CD8-positive, alpha-beta memory T cell (primary cell): Measurements from ENCODE around the gene INPP5A. TPM values are rescaled to one million over a fixed set of nuclear protein-coding genes. Genes with fewer than 3 reads are reported as not detected.

ENCODE experiments used
- CTCF ChIA-PET: fragments of 350-600 bp; sonication (Branson Sonifier 250); formaldehyde crosslinking; loops from one replicate; lab custom pipeline; 2021; ENCODE audit warnings: antibody characterized with exemption; lab: Charles Lee
- POLR2A ChIA-PET: fragments of 350-600 bp; sonication (Branson Sonifier 250); formaldehyde crosslinking; loops from one replicate; lab custom pipeline; 2021; ENCODE audit warnings: antibody characterized with exemption; lab: Charles Lee
- DNase-seq, 5 donors: peaks; one replicate each; pipeline versions ENCODE4 v3.0.0 to v3.0.0-alpha.2; 2020 to 2022; ENCODE audit warnings: mixed read lengths in 1 of 5
- H3K27ac ChIP-seq: one replicate; pipeline ENCODE4 v1.7.0; 2013; ENCODE audit warnings: low read depth, mild to moderate bottlenecking, low read length, moderate library complexity
- H3K27me3 ChIP-seq: 2 replicates; pipeline ENCODE4 v1.7.0; 2013; ENCODE audit warnings: low read length, mild to moderate bottlenecking; ENCODE audit not compliant: insufficient read depth, poor library complexity, severe bottlenecking
- H3K36me3 ChIP-seq: 2 replicates; pipeline ENCODE4 v1.7.0; 2013; ENCODE audit warnings: mild to moderate bottlenecking, low read length, moderate library complexity; ENCODE audit not compliant: insufficient read depth
- H3K4me1 ChIP-seq: 2 replicates; pipeline ENCODE4 v1.7.0; 2013; ENCODE audit warnings: mild to moderate bottlenecking, low read length, moderate library complexity; ENCODE audit not compliant: insufficient read depth
- H3K4me3 ChIP-seq: 2 replicates; pipeline ENCODE4 v1.7.0; 2013; ENCODE audit warnings: mild to moderate bottlenecking, low read length
- H3K9me3 ChIP-seq: 2 replicates; pipeline ENCODE4 v1.7.0; 2013; ENCODE audit warnings: mild to moderate bottlenecking, low read length
- H3K27ac Mint-ChIP-seq, 8 donors: one replicate each; pipeline ENCODE4 v1.8.0; 2020 to 2021; ENCODE audit warnings: mixed read lengths in 8 of 8, mild to moderate bottlenecking in 6 of 8, inconsistent platforms in 3 of 8, moderate library complexity in 3 of 8
- H3K27me3 Mint-ChIP-seq, 2 donors: one replicate each; pipeline ENCODE4 v1.8.0; 2020 to 2021; ENCODE audit warnings: mixed read lengths in 2 of 2, mild to moderate bottlenecking in 1 of 2, moderate library complexity in 1 of 2
- H3K36me3 Mint-ChIP-seq, 3 donors: one replicate each; pipeline ENCODE4 v1.8.0; 2020 to 2021; ENCODE audit warnings: mixed read lengths in 3 of 3, inconsistent platforms in 1 of 3, mild to moderate bottlenecking in 1 of 3
- H3K4me1 Mint-ChIP-seq, 3 donors: one replicate each; pipeline ENCODE4 v1.8.0; 2020 to 2021; ENCODE audit warnings: mixed read lengths in 3 of 3, inconsistent platforms in 1 of 3, mild to moderate bottlenecking in 1 of 3
- H3K4me3 Mint-ChIP-seq, 7 donors: one replicate each; pipeline ENCODE4 v1.8.0; 2020 to 2021; ENCODE audit warnings: mixed read lengths in 7 of 7, mild to moderate bottlenecking in 6 of 7, moderate library complexity in 4 of 7, inconsistent platforms in 2 of 7
- H3K9me3 Mint-ChIP-seq, 5 donors: one replicate each; pipeline ENCODE4 v1.8.0; 2020 to 2022; ENCODE audit warnings: mixed read lengths in 5 of 5, mild to moderate bottlenecking in 3 of 5, moderate library complexity in 2 of 5, inconsistent platforms in 1 of 5
- polyA plus RNA-seq: library from polyadenylated mRNA; unstranded; fragments of 300-500 nt; fragmentation: Illumina TruSeq; gene quantifications from one replicate; pipeline ENCODE4 v1.2.3, GENCODE V29; 2021
- total RNA-seq, 2 experiments: library from RNA; stranded (reverse); gene quantifications; one replicate each; pipeline ENCODE4 v1.2.3, GENCODE V29; 2021

The INPP5A gene
- total and polyA plus RNA-seq, 3 experiments from 2014 or later = 1.1 to 6.1 (median 4.8) TPM

- ChIA-PET POLR2A (no interaction called here), CTCF (no interaction called here)
- DNase-seq = no peak
- Histone ChIP-seq H3K27me3 (no peaks in the 10 kb centered on the region), H3K9me3 (no peaks in the 10 kb centered on the region), H3K36me3 (no peaks in the 10 kb centered on the region), H3K4me1 (no peaks in the 10 kb centered on the region), H3K4me3 (no peak overlapping the region), H3K27ac (no peak overlapping the region)
- Mint-ChIP-seq H3K9me3 (peaks cover 9 to 21% (median 16%) of the 10 kb centered on the region in 5 donors), H3K4me3 (no peak overlapping the region), H3K4me1 (peaks cover 2 to 6% (median 6%) of the 10 kb centered on the region in 3 donors), H3K36me3 (peaks cover 15 to 50% (median 41%) of the 10 kb centered on the region in 3 donors), H3K27me3 (no peaks in the 10 kb centered on the region), H3K27ac (no peak overlapping the region)
Measured at GRCh38 chr10:132705943-132706342, 168.4 kb downstream of the INPP5A start.

- H3K4me1 ChIP-seq = no peaks in the 10 kb centered on the region
- H3K36me3 Mint-ChIP-seq = peaks cover 13 to 48% (median 41%) of the 10 kb centered on the region in 3 donors
- H3K27ac Mint-ChIP-seq = no peak overlapping the region
- no peaks in the 10 kb centered on the region for H3K27me3 ChIP-seq
- H3K27ac ChIP-seq = no peak overlapping the region
- H3K36me3 ChIP-seq = no peaks in the 10 kb centered on the region
- H3K4me3 ChIP-seq = no peak overlapping the region
- no peaks in the 10 kb centered on the region for H3K9me3 ChIP-seq
- peaks cover 9 to 21% (median 16%) of the 10 kb centered on the region in 5 donors for H3K9me3 Mint-ChIP-seq
- DNase-seq = no peak
- H3K27me3 Mint-ChIP-seq = no peaks in the 10 kb centered on the region
- POLR2A ChIA-PET = no interaction called here
- H3K4me3 Mint-ChIP-seq = no peak overlapping the region
- peaks cover 2 to 6% (median 6%) of the 10 kb centered on the region in 3 donors for H3K4me1 Mint-ChIP-seq
- CTCF ChIA-PET = no interaction called here
Measured at GRCh38 chr10:132706701-132707100, 169.1 kb downstream of the INPP5A start.

- no peaks in the 10 kb centered on the region for H3K4me1 ChIP-seq
- DNase-seq = peak in 1 of 5 donors; percentile 24
- POLR2A ChIA-PET = no interaction called here
- H3K27ac Mint-ChIP-seq = no peak overlapping the region
- H3K36me3 Mint-ChIP-seq = peaks cover 13 to 47% (median 45%) of the 10 kb centered on the region in 3 donors
- H3K4me3 Mint-ChIP-seq = peak overlapping the region in 1 of 7 donors; percentile 44
- no peaks in the 10 kb centered on the region for H3K27me3 Mint-ChIP-seq
- no peak overlapping the region for H3K4me3 ChIP-seq
- H3K9me3 ChIP-seq = no peaks in the 10 kb centered on the region
- no peaks in the 10 kb centered on the region for H3K27me3 ChIP-seq
- CTCF ChIA-PET = no interaction called here
- H3K4me1 Mint-ChIP-seq = peaks cover under 1 to 4% (median 4%) of the 10 kb centered on the region in 3 donors
- no peaks in the 10 kb centered on the region for H3K36me3 ChIP-seq
- H3K9me3 Mint-ChIP-seq = peaks cover 9 to 21% (median 16%) of the 10 kb centered on the region in 5 donors
- H3K27ac ChIP-seq = no peak overlapping the region
Measured at GRCh38 chr10:132707121-132707775, 169.7 kb downstream of the INPP5A start.

GRCh38 chr10:132707776-132708171 is 170.2 kb downstream of the INPP5A start:
- Mint-ChIP-seq H3K4me1 (no peaks in the 10 kb centered on the region), H3K27ac (no peak overlapping the region), H3K9me3 (peaks cover 9 to 24% (median 16%) of the 10 kb centered on the region in 5 donors), H3K4me3 (no peak overlapping the region), H3K36me3 (peaks cover 13 to 51% (median 50%) of the 10 kb centered on the region in 3 donors), H3K27me3 (no peaks in the 10 kb centered on the region)
- H3K4me1 ChIP-seq = no peaks in the 10 kb centered on the region
- DNase-seq = peak in 1 of 5 donors; percentile 32
- no peak overlapping the region for H3K4me3 ChIP-seq
- H3K27me3 ChIP-seq = no peaks in the 10 kb centered on the region
- no peak overlapping the region for H3K27ac ChIP-seq
- no peaks in the 10 kb centered on the region for H3K9me3 ChIP-seq
- POLR2A ChIA-PET = no interaction called here
- H3K36me3 ChIP-seq = no peaks in the 10 kb centered on the region
- CTCF ChIA-PET = no interaction called here

GRCh38 chr10:132708441-132708840 is 170.9 kb downstream of the INPP5A start:
- no peaks in the 10 kb centered on the region for H3K27me3 Mint-ChIP-seq
- Histone ChIP-seq H3K4me3 (no peak overlapping the region), H3K27me3 (no peaks in the 10 kb centered on the region), H3K36me3 (no peaks in the 10 kb centered on the region), H3K9me3 (no peaks in the 10 kb centered on the region), H3K4me1 (no peaks in the 10 kb centered on the region), H3K27ac (no peak overlapping the region)
- DNase-seq = peak in 1 of 5 donors; percentile 30
- peaks cover 13 to 55% (median 51%) of the 10 kb centered on the region in 3 donors for H3K36me3 Mint-ChIP-seq
- ChIA-PET POLR2A (no interaction called here), CTCF (no interaction called here)
- H3K4me3 Mint-ChIP-seq = no peak overlapping the region
- no peaks in the 10 kb centered on the region for H3K4me1 Mint-ChIP-seq
- H3K9me3 Mint-ChIP-seq = peaks cover 9 to 25% (median 16%) of the 10 kb centered on the region in 5 donors
- H3K27ac Mint-ChIP-seq = no peak overlapping the region

DNA sequence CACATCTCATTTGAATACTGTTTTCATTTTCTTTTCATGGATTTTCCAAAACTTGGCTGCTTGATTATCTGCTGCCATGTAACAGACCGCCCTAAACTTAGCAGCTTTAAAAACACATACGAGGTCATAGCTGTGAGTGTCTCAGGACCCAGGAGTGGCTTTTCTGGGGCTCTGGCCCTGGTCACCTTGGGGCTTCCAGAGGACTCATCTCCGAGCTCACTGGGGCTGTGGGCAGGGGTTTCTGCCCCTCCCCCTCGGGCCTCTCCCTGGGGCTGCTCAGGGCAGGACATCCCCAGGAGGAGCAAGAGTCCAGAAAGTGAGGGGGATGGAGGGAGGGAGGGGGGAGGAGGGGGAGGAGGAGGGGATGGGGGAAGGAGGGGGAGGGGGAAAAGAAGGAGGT is 171.3 kb downstream of the INPP5A start:
- H3K27me3 Mint-ChIP-seq = no peaks in the 10 kb centered on the region
- Histone ChIP-seq H3K36me3 (no peaks in the 10 kb centered on the region), H3K4me3 (no peak overlapping the region), H3K27me3 (no peaks in the 10 kb centered on the region), H3K9me3 (no peaks in the 10 kb centered on the region), H3K4me1 (no peaks in the 10 kb centered on the region), H3K27ac (no peak overlapping the region)
- no peaks in the 10 kb centered on the region for H3K4me1 Mint-ChIP-seq
- ChIA-PET CTCF (no interaction called here), POLR2A (no interaction called here)
- DNase-seq = peak in 1 of 5 donors; percentile 26
- H3K36me3 Mint-ChIP-seq = peaks cover 13 to 54% (median 50%) of the 10 kb centered on the region in 3 donors
- H3K27ac Mint-ChIP-seq = no peak overlapping the region
- H3K4me3 Mint-ChIP-seq = no peak overlapping the region
- peaks cover 9 to 23% (median 16%) of the 10 kb centered on the region in 5 donors for H3K9me3 Mint-ChIP-seq

DNA sequence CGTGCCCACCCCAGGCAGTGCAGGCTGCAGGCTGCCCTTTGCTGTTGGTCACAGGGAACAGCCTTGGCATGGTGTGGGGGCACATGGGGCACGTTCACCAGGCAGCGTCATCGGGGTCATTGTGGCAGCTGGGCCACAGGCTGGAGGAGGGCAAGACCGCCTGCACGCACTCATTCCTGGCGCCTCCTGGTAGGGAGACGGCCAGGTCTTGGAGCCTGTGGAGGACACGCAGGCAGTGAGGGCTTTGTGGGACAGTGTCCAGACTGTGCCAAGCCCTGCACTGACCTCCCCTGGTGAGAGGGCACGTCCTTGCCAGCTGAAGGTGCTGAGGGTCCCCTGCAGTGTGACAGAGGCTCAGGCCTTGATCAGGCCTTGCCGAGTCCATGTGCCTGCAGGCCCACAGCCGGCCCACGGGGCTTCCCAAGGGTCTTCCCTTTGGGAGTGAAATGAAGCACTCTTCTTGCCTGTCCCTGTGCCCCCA is 171.9 kb downstream of the INPP5A start:
- Mint-ChIP-seq H3K36me3 (peaks cover 13 to 54% (median 50%) of the 10 kb centered on the region in 3 donors), H3K9me3 (peaks cover 9 to 22% (median 15%) of the 10 kb centered on the region in 5 donors), H3K4me1 (no peaks in the 10 kb centered on the region), H3K27ac (peak overlapping the region in 1 of 8 donors; percentile 38), H3K27me3 (no peaks in the 10 kb centered on the region), H3K4me3 (no peak overlapping the region)
- Histone ChIP-seq H3K27ac (no peak overlapping the region), H3K9me3 (no peaks in the 10 kb centered on the region), H3K27me3 (no peaks in the 10 kb centered on the region), H3K4me1 (no peaks in the 10 kb centered on the region), H3K36me3 (no peaks in the 10 kb centered on the region), H3K4me3 (no peak overlapping the region)
- CTCF ChIA-PET = no interaction called here
- DNase-seq = peak in 1 of 5 donors; percentile 35
- POLR2A ChIA-PET = no interaction called here

- Mint-ChIP-seq H3K4me1 (no peaks in the 10 kb centered on the region), H3K27ac (no peak overlapping the region), H3K4me3 (no peak overlapping the region), H3K9me3 (peaks cover 9 to 21% (median 15%) of the 10 kb centered on the region in 5 donors), H3K27me3 (no peaks in the 10 kb centered on the region), H3K36me3 (peaks cover 13 to 56% (median 50%) of the 10 kb centered on the region in 3 donors)
- no peaks in the 10 kb centered on the region for H3K9me3 ChIP-seq
- no peaks in the 10 kb centered on the region for H3K36me3 ChIP-seq
- no peaks in the 10 kb centered on the region for H3K27me3 ChIP-seq
- no peak overlapping the region for H3K4me3 ChIP-seq
- no peaks in the 10 kb centered on the region for H3K4me1 ChIP-seq
- POLR2A ChIA-PET = no interaction called here
- CTCF ChIA-PET = no interaction called here
- no peak overlapping the region for H3K27ac ChIP-seq
- DNase-seq = peak in 1 of 5 donors; percentile 44
Measured at GRCh38 chr10:132710036-132710686, 172.6 kb downstream of the INPP5A start.
